ENCODE data around the gene CPSF2. TPM values are rescaled to one million over a fixed set of nuclear protein-coding genes. Genes with fewer than 3 reads are reported as not detected.

The CPSF2 gene
- total RNA-seq, 1 donor from 2014 or later = 53.1 TPM

GRCh38 chr14:92134456-92134855 is 12.7 kb downstream of the CPSF2 start:
- no peak for DNase-seq
- H3K27ac Mint-ChIP-seq (ENCODE audit: unreplicated experiment) = no peak overlapping the region
- peaks cover 2% of the 10 kb centered on the region for H3K27me3 Mint-ChIP-seq (ENCODE audit: unreplicated experiment)
- H3K36me3 Mint-ChIP-seq (ENCODE audit: unreplicated experiment) = no peaks in the 10 kb centered on the region
- peaks cover 2% of the 10 kb centered on the region for H3K9me3 Mint-ChIP-seq (ENCODE audit: unreplicated experiment)
- no peak overlapping the region for H3K4me3 Mint-ChIP-seq (ENCODE audit: unreplicated experiment)
- no peak for TF ChIP-seq CTCF (IDR thresholded peaks at IDR 0.05; ENCODE audit: partially characterized antibody, unreplicated experiment)
- peaks cover 2% of the 10 kb centered on the region for H3K4me1 Mint-ChIP-seq (ENCODE audit: low read depth, unreplicated experiment)

- Mint-ChIP-seq H3K27me3 (ENCODE audit: unreplicated experiment) (peaks cover 2% of the 10 kb centered on the region), H3K9me3 (ENCODE audit: unreplicated experiment) (peaks cover 2% of the 10 kb centered on the region), H3K4me1 (ENCODE audit: low read depth, unreplicated experiment) (no peaks in the 10 kb centered on the region), H3K27ac (ENCODE audit: unreplicated experiment) (no peak overlapping the region), H3K36me3 (ENCODE audit: unreplicated experiment) (no peaks in the 10 kb centered on the region), H3K4me3 (ENCODE audit: unreplicated experiment) (no peak overlapping the region)
- no peak for DNase-seq
- TF ChIP-seq CTCF (IDR thresholded peaks at IDR 0.05; ENCODE audit: partially characterized antibody, unreplicated experiment) = peak; percentile 64
These were observed 13.5 kb downstream of the CPSF2 start for GRCh38 chr14:92135269-92135668.

GRCh38 chr14:92143309-92143708 is 21.5 kb downstream of the CPSF2 start:
- no peaks in the 10 kb centered on the region for H3K9me3 Mint-ChIP-seq (ENCODE audit: unreplicated experiment)
- no peaks in the 10 kb centered on the region for H3K4me1 Mint-ChIP-seq (ENCODE audit: low read depth, unreplicated experiment)
- no peak for TF ChIP-seq CTCF (IDR thresholded peaks at IDR 0.05; ENCODE audit: partially characterized antibody, unreplicated experiment)
- DNase-seq = no peak
- H3K36me3 Mint-ChIP-seq (ENCODE audit: unreplicated experiment) = peaks cover 5% of the 10 kb centered on the region
- no peaks in the 10 kb centered on the region for H3K27me3 Mint-ChIP-seq (ENCODE audit: unreplicated experiment)
- no peak overlapping the region for H3K4me3 Mint-ChIP-seq (ENCODE audit: unreplicated experiment)
- no peak overlapping the region for H3K27ac Mint-ChIP-seq (ENCODE audit: unreplicated experiment)

- no peak for DNase-seq
- Mint-ChIP-seq H3K27me3 (ENCODE audit: unreplicated experiment) (no peaks in the 10 kb centered on the region), H3K4me3 (ENCODE audit: unreplicated experiment) (no peak overlapping the region), H3K4me1 (ENCODE audit: low read depth, unreplicated experiment) (no peaks in the 10 kb centered on the region), H3K9me3 (ENCODE audit: unreplicated experiment) (no peaks in the 10 kb centered on the region), H3K27ac (ENCODE audit: unreplicated experiment) (no peak overlapping the region), H3K36me3 (ENCODE audit: unreplicated experiment) (peaks cover 5% of the 10 kb centered on the region)
- no peak for TF ChIP-seq CTCF (IDR thresholded peaks at IDR 0.05; ENCODE audit: partially characterized antibody, unreplicated experiment)
These were observed 22.2 kb downstream of the CPSF2 start for GRCh38 chr14:92143962-92144361.

- Mint-ChIP-seq H3K4me1 (ENCODE audit: low read depth, unreplicated experiment) (no peaks in the 10 kb centered on the region), H3K9me3 (ENCODE audit: unreplicated experiment) (no peaks in the 10 kb centered on the region), H3K4me3 (ENCODE audit: unreplicated experiment) (no peak overlapping the region), H3K27ac (ENCODE audit: unreplicated experiment) (no peak overlapping the region), H3K27me3 (ENCODE audit: unreplicated experiment) (no peaks in the 10 kb centered on the region), H3K36me3 (ENCODE audit: unreplicated experiment) (peaks cover 5% of the 10 kb centered on the region)
- no peak for TF ChIP-seq CTCF (IDR thresholded peaks at IDR 0.05; ENCODE audit: partially characterized antibody, unreplicated experiment)
- no peak for DNase-seq
These were observed 22.9 kb downstream of the CPSF2 start for GRCh38 chr14:92144708-92145107.
